Measurements from ENCODE around the gene NDUFA9. TPM values are rescaled to one million over a fixed set of nuclear protein-coding genes. Genes with fewer than 3 reads are reported as not detected.

NDUFA9 gene
- total RNA-seq, 1 experiment from 2014 or later = 110 TPM

- BruUV-seq (replicated peaks) = no TSS peak
- Mint-ChIP-seq H3K9me3 (ENCODE audit: unreplicated experiment) (no peaks in the 10 kb centered on the region), H3K4me1 (ENCODE audit: insufficient read depth, unreplicated experiment) (no peaks in the 10 kb centered on the region), H3K27ac (ENCODE audit: low read depth, unreplicated experiment) (peak overlapping the region; percentile 94), H3K27me3 (ENCODE audit: insufficient read depth, unreplicated experiment) (peaks cover 44% of the 10 kb centered on the region), H3K4me3 (ENCODE audit: unreplicated experiment) (peak overlapping the region; percentile 98), H3K36me3 (ENCODE audit: insufficient read depth, unreplicated experiment) (peaks cover 3% of the 10 kb centered on the region)
- CTCF ChIA-PET = interaction anchor here (0.6 to 7.2 kb wide), 22 partner anchors 8 to 207 kb away, joined by 3 to 57 read pairs (median 4); partner anchors contain the start of genes AKAP3 and NDUFA9
- DNase-seq (ENCODE audit: unreplicated experiment) = peak; percentile 88
- POLR2A ChIA-PET = interaction anchor here (1.1 to 2.8 kb wide), 3 partner anchors 22 to 54 kb away, joined by 5 to 27 read pairs (median 5); partner anchors contain the start of genes AKAP3 and NDUFA9
- intact Hi-C loops (cut with micrococcal nuclease) = loop anchor here (1.0 kb wide), 2 partner anchors 45 to 154 kb away; partner anchors contain the start of genes AKAP3 and NDUFA9
- TF ChIP-seq, protein P1, sequence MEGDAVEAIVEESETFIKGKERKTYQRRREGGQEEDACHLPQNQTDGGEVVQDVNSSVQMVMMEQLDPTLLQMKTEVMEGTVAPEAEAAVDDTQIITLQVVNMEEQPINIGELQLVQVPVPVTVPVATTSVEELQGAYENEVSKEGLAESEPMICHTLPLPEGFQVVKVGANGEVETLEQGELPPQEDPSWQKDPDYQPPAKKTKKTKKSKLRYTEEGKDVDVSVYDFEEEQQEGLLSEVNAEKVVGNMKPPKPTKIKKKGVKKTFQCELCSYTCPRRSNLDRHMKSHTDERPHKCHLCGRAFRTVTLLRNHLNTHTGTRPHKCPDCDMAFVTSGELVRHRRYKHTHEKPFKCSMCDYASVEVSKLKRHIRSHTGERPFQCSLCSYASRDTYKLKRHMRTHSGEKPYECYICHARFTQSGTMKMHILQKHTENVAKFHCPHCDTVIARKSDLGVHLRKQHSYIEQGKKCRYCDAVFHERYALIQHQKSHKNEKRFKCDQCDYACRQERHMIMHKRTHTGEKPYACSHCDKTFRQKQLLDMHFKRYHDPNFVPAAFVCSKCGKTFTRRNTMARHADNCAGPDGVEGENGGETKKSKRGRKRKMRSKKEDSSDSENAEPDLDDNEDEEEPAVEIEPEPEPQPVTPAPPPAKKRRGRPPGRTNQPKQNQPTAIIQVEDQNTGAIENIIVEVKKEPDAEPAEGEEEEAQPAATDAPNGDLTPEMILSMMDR (IDR thresholded peaks at IDR 0.05; ENCODE audit: unreplicated experiment) = peak; percentile 97
Measured at GRCh38 chr12:4604684-4605193, 44.2 kb upstream of the NDUFA9 start.

DNA sequence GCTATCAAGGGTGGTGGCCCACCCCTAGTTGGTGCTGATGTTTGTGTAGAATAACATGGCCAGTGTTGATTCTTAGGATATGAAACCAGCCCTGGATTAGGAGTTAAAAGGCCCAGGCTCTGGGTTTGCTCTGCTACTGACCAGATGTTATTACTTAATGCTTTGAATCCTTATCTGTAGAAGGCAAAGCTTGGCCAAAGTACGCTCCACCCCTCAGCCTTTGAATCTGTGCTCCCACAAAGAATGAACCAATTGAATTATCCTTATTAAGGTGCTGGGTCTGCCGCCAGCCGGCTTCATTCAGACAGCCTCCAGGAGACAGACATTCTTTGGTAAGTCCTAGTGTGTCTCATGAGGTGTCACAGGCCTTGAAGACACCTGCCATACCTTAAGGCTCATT lies 41.9 kb upstream of the NDUFA9 start:
- no peaks in the 10 kb centered on the region for H3K9me3 Mint-ChIP-seq (ENCODE audit: unreplicated experiment)
- H3K4me1 Mint-ChIP-seq (ENCODE audit: insufficient read depth, unreplicated experiment) = no peaks in the 10 kb centered on the region
- no peak for DNase-seq (ENCODE audit: unreplicated experiment)
- POLR2A ChIA-PET = interaction anchor here (2.8 kb wide), 1 partner anchor 42 kb away, joined by 27 read pairs; the partner anchor contains the start of genes AKAP3 and NDUFA9
- no peak overlapping the region for H3K27ac Mint-ChIP-seq (ENCODE audit: low read depth, unreplicated experiment)
- H3K36me3 Mint-ChIP-seq (ENCODE audit: insufficient read depth, unreplicated experiment) = peaks cover 19% of the 10 kb centered on the region
- no TSS peak for BruUV-seq (replicated peaks)
- no peak overlapping the region for H3K4me3 Mint-ChIP-seq (ENCODE audit: unreplicated experiment)
- TF ChIP-seq, protein P1 (IDR thresholded peaks at IDR 0.05; ENCODE audit: unreplicated experiment) = no peak
- CTCF ChIA-PET = interaction anchor here (0.5 to 7.2 kb wide), 2 partner anchors 16 to 152 kb away, joined by 3 to 57 read pairs; no protein-coding TSS in a partner anchor
- intact Hi-C loops (cut with micrococcal nuclease) = no loop called here
- H3K27me3 Mint-ChIP-seq (ENCODE audit: insufficient read depth, unreplicated experiment) = peaks cover 28% of the 10 kb centered on the region

GRCh38 chr12:4609071-4609470 lies 39.8 kb upstream of the NDUFA9 start:
- POLR2A ChIA-PET = no interaction called here
- DNase-seq (ENCODE audit: unreplicated experiment) = no peak
- CTCF ChIA-PET = interaction anchor here (1.0 kb wide), 2 partner anchors 148 to 247 kb away, joined by 3 to 4 read pairs; no protein-coding TSS in a partner anchor
- Mint-ChIP-seq H3K27me3 (ENCODE audit: insufficient read depth, unreplicated experiment) (peaks cover 7% of the 10 kb centered on the region), H3K27ac (ENCODE audit: low read depth, unreplicated experiment) (no peak overlapping the region), H3K9me3 (ENCODE audit: unreplicated experiment) (no peaks in the 10 kb centered on the region), H3K4me3 (ENCODE audit: unreplicated experiment) (no peak overlapping the region), H3K36me3 (ENCODE audit: insufficient read depth, unreplicated experiment) (peaks cover 36% of the 10 kb centered on the region), H3K4me1 (ENCODE audit: insufficient read depth, unreplicated experiment) (no peaks in the 10 kb centered on the region)
- BruUV-seq (replicated peaks) = no TSS peak
- intact Hi-C loops (cut with micrococcal nuclease) = no loop called here
- TF ChIP-seq, protein P1 (IDR thresholded peaks at IDR 0.05; ENCODE audit: unreplicated experiment) = no peak

- CTCF ChIA-PET = interaction anchor here (0.7 to 1.2 kb wide), 4 partner anchors 39 to 476 kb away, joined by 3 to 8 read pairs (median 6); partner anchors contain the start of genes AKAP3 and NDUFA9
- POLR2A ChIA-PET = interaction anchor here (0.5 to 1.3 kb wide), 2 partner anchors 38 to 341 kb away, joined by 3 to 4 read pairs; partner anchors contain the start of genes AKAP3 and NDUFA9
- H3K4me1 Mint-ChIP-seq (ENCODE audit: insufficient read depth, unreplicated experiment) = no peaks in the 10 kb centered on the region
- peaks cover 44% of the 10 kb centered on the region for H3K36me3 Mint-ChIP-seq (ENCODE audit: insufficient read depth, unreplicated experiment)
- TF ChIP-seq, protein P1 (IDR thresholded peaks at IDR 0.05; ENCODE audit: unreplicated experiment) = no peak
- no peaks in the 10 kb centered on the region for H3K9me3 Mint-ChIP-seq (ENCODE audit: unreplicated experiment)
- no peak overlapping the region for H3K27ac Mint-ChIP-seq (ENCODE audit: low read depth, unreplicated experiment)
- H3K27me3 Mint-ChIP-seq (ENCODE audit: insufficient read depth, unreplicated experiment) = no peaks in the 10 kb centered on the region
- no TSS peak for BruUV-seq (replicated peaks)
- intact Hi-C loops (cut with micrococcal nuclease) = no loop called here
- DNase-seq (ENCODE audit: unreplicated experiment) = no peak
- H3K4me3 Mint-ChIP-seq (ENCODE audit: unreplicated experiment) = no peak overlapping the region
Measured at GRCh38 chr12:4610481-4610880, 38.4 kb upstream of the NDUFA9 start.

Data from MCF 10A (cell line).